GM12878 (cell line): ENCODE results near the gene FBXW8.

Experiments
- CBX5 ChIP-seq: sonication (generic); IDR thresholded peaks from 2 replicates; pipeline ENCODE4 v1.6.1; 2016; ENCODE audit warnings: low read depth, moderate library complexity, mild to moderate bottlenecking, inconsistent platforms
- CTCF ChIP-seq, 3 experiments: IDR thresholded peaks in 2 of 3; conservative IDR thresholded peaks in 1 of 3; 2 replicates each; pipeline ENCODE4 v1.5.1; 2011; ENCODE audit warnings: low read depth in 3 of 3, low read length in 3 of 3, mild to moderate bottlenecking in 3 of 3, control low read depth in 2 of 3, moderate library complexity in 2 of 3, inconsistent platforms in 1 of 3, mixed read lengths in 1 of 3; ENCODE audit not compliant: control insufficient read depth in 2 of 3, insufficient read depth in 1 of 3; ENCODE audit errors: extremely low read depth in 1 of 3
- E2F8 ChIP-seq: fragments of 450-650 bp; IDR thresholded peaks from 2 replicates; pipeline ENCODE4 v1.6.1; 2018; ENCODE audit warnings: mild to moderate bottlenecking, low read depth, moderate library complexity; ENCODE audit not compliant: partially characterized antibody
- EP300 ChIP-seq, 2 experiments: fragments of 150-350 bp in 1 of 2; IDR thresholded peaks; 2 replicates each; pipeline ENCODE4 v1.6.1; 2011 to 2012; ENCODE audit warnings: low read depth in 2 of 2, low read length in 2 of 2, borderline replicate concordance in 1 of 2, improper control_type of control experiment in 1 of 2, inconsistent platforms in 1 of 2; ENCODE audit not compliant: control insufficient read depth in 1 of 2
- NFIC ChIP-seq: IDR thresholded peaks from 2 replicates; pipeline ENCODE4 v1.6.1; 2012; ENCODE audit warnings: low read depth, mild to moderate bottlenecking, inconsistent platforms, low read length, moderate library complexity
- PAX5 ChIP-seq: IDR thresholded peaks from 2 replicates; pipeline ENCODE4 v1.6.1; 2011; ENCODE audit warnings: low read depth, low read length, borderline replicate concordance
- POLR2AphosphoS5 ChIP-seq: IDR thresholded peaks from 2 replicates; pipeline ENCODE4 v1.6.1; 2011; ENCODE audit warnings: mild to moderate bottlenecking, low read length, inconsistent platforms
- RAD21 ChIP-seq: IDR thresholded peaks from 2 replicates; pipeline ENCODE4 v1.6.1; 2011; ENCODE audit warnings: mild to moderate bottlenecking, low read depth, low read length, moderate library complexity; ENCODE audit not compliant: insufficient read depth
- RB1 ChIP-seq: fragments of 450-650 bp; formaldehyde crosslinking; IDR thresholded peaks from 2 replicates; pipeline ENCODE4 v1.6.1; 2017; ENCODE audit warnings: mild to moderate bottlenecking, borderline replicate concordance
- SREBF2 ChIP-seq: IDR thresholded peaks from 2 replicates; pipeline ENCODE4 v1.6.1; 2012; ENCODE audit warnings: mild to moderate bottlenecking, low read length
- SRF ChIP-seq, 2 experiments: IDR thresholded peaks; 2 replicates each; pipeline ENCODE4 v1.6.1; 2011; ENCODE audit warnings: low read depth in 2 of 2, low read length in 2 of 2, mild to moderate bottlenecking in 1 of 2, moderate library complexity in 1 of 2
- USF2 ChIP-seq: IDR thresholded peaks from 2 replicates; pipeline ENCODE4 v1.6.1; 2011; ENCODE audit warnings: low read depth, low read length, improper control_type of control experiment, borderline replicate concordance
- ZNF384 ChIP-seq: IDR thresholded peaks from 2 replicates; pipeline ENCODE4 v1.6.1; 2012; ENCODE audit warnings: low read depth, mild to moderate bottlenecking, low read length, improper control_type of control experiment, borderline replicate concordance

GRCh38 chr12:117035287-117035686 is 124.5 kb downstream of the FBXW8 start:
- TF ChIP-seq NFIC (no peak), ZNF384 (no peak), CTCF (IDR thresholded peaks at IDR 0.05 in 2 of 3, conservative IDR thresholded peaks at IDR 0.05 in 1 of 3; ENCODE audit: control insufficient read depth in 2 of 3, extremely low read depth in 1 of 3, insufficient read depth in 1 of 3, low read depth in 3 of 3, low read length in 3 of 3) (no peak), SREBF2 (no peak), USF2 (no peak), CBX5 (no peak), RB1 (no peak), E2F8 (no peak), PAX5 (no peak), RAD21 (no peak), EP300 (IDR thresholded peaks at IDR 0.05; ENCODE audit: borderline replicate concordance in 1 of 2, control insufficient read depth in 1 of 2, low read depth in 2 of 2, low read length in 2 of 2) (no peak), POLR2AphosphoS5 (no peak), SRF (IDR thresholded peaks at IDR 0.05; ENCODE audit: low read depth in 2 of 2, low read length in 2 of 2) (no peak)
